Adipose tissue (tissue), 3 donors: Measurements from ENCODE around the gene PCDHA1. TPM values are rescaled to one million over a fixed set of nuclear protein-coding genes. Genes with fewer than 3 reads are reported as not detected.
"Not testable (repeated sequence)": the region's sequence is repeated elsewhere in the genome, so short reads cannot be mapped to it uniquely, and the experiment has no call there.

ENCODE experiments used
- H3K27ac ChIP-seq: one replicate; pipeline ENCODE4 v1.5.1; 2013; ENCODE audit warnings: low read depth, low read length
- WGBS, 3 donors: extraction: QIAGEN DNeasy Blood & Tissue Kit; methylation state at CpG; one replicate each; pipeline ENCODE4 v1.1.7; 2013; 5-methylcytosine and 5-hydroxymethylcytosine counted together
- polyA plus RNA-seq, 3 donors: library from polyadenylated mRNA; stranded (reverse); fragments of 200-250 nt; gene quantifications; one replicate each; pipeline ENCODE4 v1.2.3, GENCODE V29; 2013
- donor health status: healthy with polysubstance abuse.
- donor health status: Bipolar disorder and iron deficiency.
- donor health status: healthy.

Gene PCDHA1
- polyA plus RNA-seq, 3 donors, result 0.03 to 0.11 TPM; not detected in 1

DNA sequence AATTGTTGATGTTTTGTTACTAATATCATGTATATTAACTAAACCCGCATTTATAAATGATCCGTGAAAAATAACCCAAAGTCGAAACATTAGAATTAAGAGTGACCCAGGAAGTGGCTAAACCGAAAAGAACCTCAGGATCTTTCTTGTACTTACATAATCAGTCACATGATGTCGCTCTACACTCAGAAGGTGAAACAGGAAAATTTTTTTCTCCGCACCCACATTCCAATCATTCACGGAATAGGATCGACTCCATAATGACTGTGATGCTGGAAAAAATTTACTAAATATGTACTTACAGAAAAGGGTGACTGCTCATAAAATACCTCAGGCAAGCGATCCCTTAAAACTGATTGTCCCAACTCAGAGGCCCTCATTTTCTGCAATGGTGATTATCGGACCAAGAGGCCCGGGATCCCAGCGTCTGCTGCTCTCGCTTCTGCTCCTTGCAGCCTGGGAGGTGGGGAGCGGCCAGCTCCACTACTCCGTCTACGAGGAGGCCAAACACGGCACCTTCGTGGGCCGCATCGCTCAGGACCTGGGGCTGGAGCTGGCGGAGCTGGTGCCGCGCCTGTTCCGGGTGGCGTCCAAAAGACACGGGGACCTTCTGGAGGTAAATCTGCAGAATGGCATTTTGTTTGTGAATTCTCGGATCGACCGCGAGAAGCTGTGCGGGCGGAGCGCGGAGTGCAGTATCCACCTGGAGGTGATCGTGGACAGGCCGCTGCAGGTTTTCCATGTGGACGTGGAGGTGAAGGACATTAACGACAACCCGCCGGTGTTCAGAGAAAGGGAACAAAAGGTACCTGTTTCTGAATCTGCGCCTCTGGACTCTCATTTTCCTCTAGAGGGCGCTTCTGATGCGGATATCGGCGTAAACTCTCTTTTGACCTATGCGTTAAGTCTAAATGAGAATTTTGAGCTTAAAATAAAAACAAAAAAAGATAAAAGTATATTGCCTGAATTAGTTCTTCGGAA is 89.4 kb downstream of the PCDHA1 start, which contains the start of gene PCDHA12:
PCDHA12 (plus strand) TSS at position 224 of the 981 bp plus-strand sequence; CDS start at position 389, 165 bp downstream.
- no peak within 1 kb of the TSS for H3K27ac ChIP-seq

DNA sequence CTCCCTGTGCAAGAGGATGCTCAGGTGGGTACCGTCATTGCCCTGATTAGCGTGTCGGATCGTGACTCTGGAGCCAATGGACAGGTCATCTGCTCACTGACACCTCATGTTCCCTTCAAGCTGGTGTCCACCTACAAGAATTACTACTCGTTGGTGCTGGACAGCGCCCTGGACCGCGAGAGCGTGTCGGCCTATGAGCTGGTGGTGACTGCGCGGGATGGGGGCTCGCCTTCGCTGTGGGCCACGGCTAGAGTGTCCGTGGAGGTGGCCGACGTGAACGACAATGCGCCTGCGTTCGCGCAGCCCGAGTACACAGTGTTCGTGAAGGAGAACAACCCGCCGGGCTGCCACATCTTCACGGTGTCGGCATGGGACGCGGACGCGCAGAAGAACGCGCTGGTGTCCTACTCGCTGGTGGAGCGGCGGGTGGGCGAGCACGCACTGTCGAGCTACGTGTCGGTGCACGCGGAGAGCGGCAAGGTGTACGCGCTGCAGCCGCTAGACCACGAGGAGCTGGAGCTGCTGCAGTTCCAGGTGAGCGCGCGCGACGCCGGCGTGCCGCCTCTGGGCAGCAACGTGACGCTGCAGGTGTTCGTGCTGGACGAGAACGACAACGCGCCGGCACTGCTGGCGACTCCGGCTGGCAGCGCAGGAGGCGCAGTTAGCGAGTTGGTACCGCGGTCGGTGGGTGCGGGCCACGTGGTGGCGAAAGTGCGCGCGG is 90.8 kb downstream of the PCDHA1 start:
- WGBS, 3 donors, result 38 to 39% (median 38%) methylated on average over 80 of the region's 80 CpGs
- H3K27ac ChIP-seq, result not testable (repeated sequence)

More for the DNA sequence above, 89.4 kb downstream of the PCDHA1 start, which contains the start of gene PCDHA12:
- WGBS, 3 donors, result 14 to 20% (median 15%) methylated on average over 47 of the region's 47 CpGs

DNA sequence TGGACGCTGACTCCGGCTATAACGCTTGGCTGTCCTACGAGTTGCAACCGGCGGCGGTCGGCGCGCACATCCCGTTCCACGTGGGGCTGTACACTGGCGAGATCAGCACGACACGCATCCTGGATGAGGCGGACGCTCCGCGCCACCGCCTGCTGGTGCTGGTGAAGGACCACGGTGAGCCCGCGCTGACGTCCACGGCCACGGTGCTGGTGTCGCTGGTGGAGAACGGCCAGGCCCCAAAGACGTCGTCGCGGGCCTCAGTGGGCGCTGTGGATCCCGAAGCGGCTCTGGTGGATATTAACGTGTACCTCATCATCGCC is 91.3 kb downstream of the PCDHA1 start:
- 43 to 44% (median 44%) methylated on average over 26 to 37 of the region's 37 CpGs for WGBS, 3 donors

DNA sequence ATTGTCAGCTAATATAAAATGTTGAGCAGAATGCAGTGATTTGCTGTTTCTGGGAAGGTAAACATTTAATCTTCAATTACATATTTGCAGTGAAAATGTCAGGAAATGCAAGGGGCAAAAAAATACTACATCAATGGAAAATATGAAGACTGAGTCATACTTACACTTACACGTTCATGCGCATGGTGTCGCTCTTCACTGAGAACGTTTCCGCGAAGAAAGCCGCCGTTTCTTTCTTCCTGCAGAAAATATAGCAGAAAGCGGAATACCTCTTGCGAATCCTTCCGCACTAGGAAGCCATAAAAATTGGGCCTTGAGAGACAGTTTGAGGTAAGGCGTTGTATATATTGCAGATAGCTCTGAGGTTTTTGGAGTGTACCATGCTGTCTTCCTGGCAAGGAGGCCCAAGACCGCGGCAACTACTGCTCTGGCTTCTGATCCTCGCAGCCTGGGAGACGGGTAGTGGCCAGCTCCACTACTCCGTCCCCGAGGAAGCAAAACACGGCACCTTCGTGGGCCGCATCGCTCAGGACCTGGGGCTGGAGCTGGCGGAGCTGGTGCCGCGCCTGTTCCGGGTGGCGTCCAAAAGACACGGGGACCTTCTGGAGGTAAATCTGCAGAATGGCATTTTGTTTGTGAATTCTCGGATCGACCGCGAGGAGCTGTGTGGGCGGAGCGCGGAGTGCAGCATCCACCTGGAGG is 96.1 kb downstream of the PCDHA1 start, which contains the start of gene PCDHA13:
PCDHA13 (plus strand) TSS at position 236 of the 702 bp plus-strand sequence; CDS start at position 381, 145 bp downstream.
- no peak within 1 kb of the TSS for H3K27ac ChIP-seq
- 9 to 11% (median 10%) methylated on average over 31 to 33 of the region's 35 CpGs for WGBS, 3 donors

More for the DNA sequence above, 91.3 kb downstream of the PCDHA1 start:
- no peak overlapping the region for H3K27ac ChIP-seq

DNA sequence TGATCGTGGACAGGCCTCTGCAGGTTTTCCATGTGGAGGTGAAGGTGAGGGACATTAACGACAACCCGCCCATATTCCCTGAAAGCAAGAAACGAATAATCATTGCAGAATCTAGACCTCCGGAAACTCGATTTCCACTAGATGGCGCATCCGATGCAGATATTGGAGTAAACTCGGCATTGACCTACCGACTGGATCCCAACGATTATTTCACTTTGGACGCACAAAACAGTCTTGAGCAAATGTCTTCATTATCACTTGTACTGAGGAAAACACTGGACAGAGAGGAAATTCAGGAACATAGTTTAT is 96.6 kb downstream of the PCDHA1 start:
- no peak overlapping the region for H3K27ac ChIP-seq
- WGBS, 3 donors, result 12 to 16% (median 14%) methylated on average over 12 of the region's 12 CpGs

DNA sequence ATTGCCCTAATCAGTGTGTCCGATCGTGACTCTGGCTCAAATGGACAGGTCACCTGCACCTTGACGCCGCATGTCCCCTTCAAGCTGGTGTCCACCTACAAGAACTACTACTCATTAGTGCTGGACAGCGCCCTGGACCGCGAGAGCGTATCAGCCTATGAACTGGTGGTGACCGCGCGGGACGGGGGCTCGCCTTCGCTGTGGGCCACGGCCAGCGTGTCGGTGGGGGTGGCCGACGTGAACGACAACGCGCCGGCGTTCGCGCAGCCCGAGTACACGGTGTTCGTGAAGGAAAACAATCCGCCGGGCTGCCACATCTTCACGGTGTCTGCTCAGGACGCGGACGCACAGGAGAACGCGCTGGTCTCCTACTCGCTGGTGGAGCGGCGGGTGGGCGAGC is 97.4 kb downstream of the PCDHA1 start:
- no peak overlapping the region for H3K27ac ChIP-seq
- WGBS, 3 donors, result 37 to 42% (median 38%) methylated on average over 41 of the region's 41 CpGs

DNA sequence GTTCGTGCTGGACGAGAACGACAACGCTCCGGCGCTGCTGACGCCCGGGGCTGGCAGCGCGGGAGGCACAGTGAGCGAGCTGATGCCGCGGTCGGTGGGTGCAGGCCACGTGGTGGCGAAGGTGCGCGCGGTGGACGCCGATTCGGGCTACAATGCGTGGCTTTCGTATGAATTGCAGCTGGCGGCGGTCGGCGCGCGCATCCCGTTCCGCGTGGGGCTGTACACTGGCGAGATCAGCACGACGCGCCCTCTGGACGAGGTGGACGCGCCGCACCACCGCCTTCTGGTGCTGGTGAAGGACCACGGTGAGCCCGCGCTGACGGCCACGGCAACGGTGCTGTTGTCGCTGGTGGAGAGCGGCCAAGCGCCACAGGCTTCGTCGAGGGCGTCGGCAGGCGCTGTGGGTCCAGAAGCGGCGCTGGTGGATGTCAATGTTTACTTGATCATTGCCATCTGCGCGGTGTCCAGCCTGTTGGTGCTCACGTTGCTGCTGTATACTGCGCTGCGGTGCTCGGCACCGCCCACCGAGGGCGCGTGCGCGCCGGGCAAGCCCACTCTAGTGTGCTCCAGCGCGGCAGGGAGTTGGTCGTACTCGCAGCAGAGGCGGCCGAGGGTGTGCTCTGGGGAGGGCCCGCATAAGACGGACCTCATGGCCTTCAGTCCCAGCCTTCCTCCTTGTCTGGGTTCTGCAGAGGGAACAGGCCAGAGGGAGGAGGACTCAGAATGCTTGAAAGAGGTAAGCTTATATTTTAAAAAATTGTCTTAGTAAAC is 98.2 kb downstream of the PCDHA1 start:
- 30 to 41% (median 33%) methylated on average over 67 to 79 of the region's 79 CpGs for WGBS, 3 donors
- no peak overlapping the region for H3K27ac ChIP-seq

DNA sequence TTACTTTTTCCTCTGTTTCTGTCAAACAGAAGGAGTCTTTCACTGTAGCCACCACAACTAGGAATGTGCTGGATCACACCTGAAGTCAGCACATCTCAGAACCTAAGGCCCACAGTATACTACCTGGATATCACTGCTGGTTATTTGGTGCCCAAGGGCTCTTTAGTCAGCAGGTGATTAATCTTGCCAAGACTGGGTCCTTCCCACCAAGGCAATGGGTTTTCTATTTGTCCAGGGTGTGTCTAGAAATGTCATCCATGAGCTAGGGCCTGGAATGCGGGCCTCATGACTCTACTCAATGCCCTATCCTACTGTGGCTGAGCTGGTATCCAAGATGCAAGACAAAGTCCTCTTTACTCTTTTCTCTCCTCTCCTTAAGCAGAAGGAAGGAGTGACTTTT is 130.4 kb downstream of the PCDHA1 start:
- H3K27ac ChIP-seq, result no peak overlapping the region
- 70 to 85% (median 80%) methylated on average over 1 of the region's 1 CpG for WGBS, 3 donors

DNA sequence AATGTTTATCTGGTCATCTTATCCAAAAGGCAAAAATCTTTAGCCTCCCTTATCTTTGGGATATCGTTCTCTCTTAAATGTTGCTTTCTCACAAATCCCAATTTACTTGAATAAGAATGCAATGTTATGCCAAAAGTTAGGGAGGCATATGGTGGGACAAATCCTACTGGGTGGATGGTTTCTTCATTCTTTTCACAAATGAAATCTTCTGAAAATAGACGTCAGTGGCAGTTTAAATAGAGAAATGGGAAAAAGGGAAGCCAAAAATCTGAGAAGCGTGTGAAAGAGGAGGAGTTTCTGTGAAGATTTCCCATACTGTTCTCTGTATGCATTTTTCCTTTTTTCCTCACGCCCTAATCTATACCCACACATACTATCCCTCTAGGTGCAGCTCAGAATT is 137.7 kb downstream of the PCDHA1 start:
- no peak overlapping the region for H3K27ac ChIP-seq
- 62 to 67% (median 63%) methylated on average over 4 of the region's 4 CpGs for WGBS, 3 donors

DNA sequence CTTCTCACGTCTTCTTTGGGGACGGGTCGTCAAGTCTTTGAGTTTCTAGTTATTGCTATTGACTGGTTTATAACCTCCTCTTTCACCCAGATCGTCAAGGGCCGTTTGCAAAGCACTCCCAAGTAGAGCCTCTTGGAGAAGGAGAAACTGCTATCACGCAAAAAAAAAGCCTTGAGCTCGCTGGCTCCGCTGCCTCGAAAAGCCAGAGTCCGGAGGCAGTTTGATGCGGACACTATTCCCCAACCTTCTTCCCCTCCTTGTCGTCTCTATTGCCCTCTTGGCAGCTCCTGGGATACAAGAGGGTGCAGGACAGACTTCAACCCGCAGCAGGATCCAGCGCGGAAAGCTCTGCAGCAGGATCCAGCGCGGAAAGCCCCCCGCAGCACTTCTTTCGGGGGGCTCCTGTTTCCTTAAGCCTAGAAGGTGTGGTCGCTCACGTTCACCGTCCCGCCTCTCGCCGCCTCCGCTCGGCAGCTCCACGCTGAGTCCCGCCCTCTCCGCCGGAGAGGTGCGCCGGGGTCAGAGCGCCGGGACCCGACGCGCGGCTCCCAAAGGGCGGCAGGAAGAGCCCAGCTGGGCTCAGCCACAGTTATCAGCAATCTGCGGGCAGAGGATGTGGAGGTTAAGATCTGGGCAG is 140.0 kb downstream of the PCDHA1 start, which contains the start of gene PCDHAC1:
PCDHAC1 (plus strand) TSS at position 494 of the 637 bp plus-strand sequence. CDS start 594 bp downstream, outside the sequence.
- H3K27ac ChIP-seq, result no peak within 1 kb of the TSS
- 2 to 5% (median 3%) methylated on average over 41 of the region's 41 CpGs for WGBS, 3 donors

DNA sequence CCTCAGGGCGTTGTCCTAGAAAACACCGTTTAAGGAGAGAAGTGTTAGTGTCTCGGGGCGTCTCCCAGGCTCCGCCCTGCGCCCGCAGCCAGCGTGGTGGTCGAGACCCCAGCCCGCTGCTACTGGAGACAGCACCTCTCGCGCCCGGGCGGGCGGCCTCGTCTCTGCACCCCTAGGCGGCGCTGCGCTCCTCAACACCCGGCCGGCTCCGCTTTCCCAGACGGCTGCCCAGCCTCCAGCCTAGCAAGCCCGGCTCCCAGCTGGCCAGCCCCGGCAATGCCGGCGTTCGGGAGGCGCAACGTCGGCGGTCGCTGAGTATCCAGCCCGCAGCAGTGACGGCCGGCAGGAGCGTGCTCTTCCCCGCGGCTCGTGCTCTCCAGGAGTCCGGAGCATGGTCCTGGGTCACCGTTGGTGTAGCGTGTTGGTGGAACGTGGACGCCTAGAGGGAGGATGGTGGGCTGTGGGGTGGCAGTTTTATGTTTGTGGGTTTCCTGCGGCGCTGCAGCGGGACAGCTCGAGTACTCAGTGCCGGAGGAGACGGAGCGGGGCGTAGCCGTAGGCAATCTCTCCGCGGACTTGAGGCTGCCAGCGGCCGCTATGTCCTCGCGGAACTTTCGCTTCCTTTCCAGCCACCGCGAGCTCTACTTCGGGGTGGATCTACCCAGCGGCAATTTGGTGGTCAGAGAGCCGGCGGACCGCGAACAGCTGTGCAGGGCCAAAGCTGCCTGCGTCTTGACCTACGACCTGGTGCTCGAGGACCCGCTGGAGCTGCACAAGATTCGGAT is 140.7 kb downstream of the PCDHA1 start:
- H3K27ac ChIP-seq, result no peak overlapping the region
- WGBS, 3 donors, result 1 to 4% (median 2%) methylated on average over 73 to 74 of the region's 74 CpGs

DNA sequence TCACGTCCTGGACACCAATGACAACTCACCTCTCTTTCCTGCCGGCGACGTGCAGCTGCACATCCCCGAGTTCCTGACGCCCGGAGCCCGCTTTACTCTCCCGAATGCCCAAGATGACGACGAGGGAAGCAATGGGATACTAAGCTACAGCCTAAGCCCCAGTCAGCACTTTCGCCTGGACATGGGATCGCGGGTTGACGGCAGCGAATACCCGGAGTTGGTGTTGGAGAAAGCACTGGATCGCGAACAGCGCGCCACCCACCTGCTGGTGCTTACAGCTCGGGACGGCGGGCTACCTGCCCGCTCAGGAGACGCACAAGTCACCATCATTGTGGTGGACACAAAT is 141.3 kb downstream of the PCDHA1 start:
- no peak overlapping the region for H3K27ac ChIP-seq
- 6 to 10% (median 9%) methylated on average over 26 of the region's 26 CpGs for whole genome bisulfite sequencing, 3 donors

DNA sequence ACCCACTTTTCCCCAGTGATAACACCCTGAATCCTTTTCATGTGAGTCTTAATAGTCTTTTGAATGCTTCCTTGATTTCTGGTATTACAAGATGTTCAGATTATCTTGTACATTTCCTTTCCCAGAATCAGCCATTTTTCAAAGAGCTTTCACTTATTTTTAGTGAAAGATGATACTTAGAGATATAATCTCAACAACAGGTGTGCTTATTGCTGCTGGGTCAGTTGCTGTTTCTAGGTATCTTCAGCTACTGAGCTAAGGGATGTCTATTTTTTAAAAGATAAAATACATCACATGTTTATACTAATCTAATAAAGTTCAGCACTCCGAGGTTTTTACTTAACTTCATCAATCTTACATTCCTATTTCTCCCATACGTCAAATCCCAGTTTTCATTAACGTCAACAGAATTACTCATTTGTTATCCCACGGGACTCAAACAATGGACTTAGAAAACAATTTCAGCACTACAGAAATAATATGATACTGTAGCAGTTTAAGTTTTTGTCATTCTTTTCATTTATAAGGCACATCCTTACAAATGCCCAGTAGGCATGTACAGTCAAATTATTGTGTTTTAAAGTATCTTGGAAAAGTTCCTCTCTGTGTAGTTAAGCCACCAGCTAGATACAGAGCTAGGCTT is 149.1 kb downstream of the PCDHA1 start:
- WGBS, 3 donors, result 64 to 74% (median 71%) methylated on average over 4 of the region's 4 CpGs
- H3K27ac ChIP-seq, result no peak overlapping the region

DNA sequence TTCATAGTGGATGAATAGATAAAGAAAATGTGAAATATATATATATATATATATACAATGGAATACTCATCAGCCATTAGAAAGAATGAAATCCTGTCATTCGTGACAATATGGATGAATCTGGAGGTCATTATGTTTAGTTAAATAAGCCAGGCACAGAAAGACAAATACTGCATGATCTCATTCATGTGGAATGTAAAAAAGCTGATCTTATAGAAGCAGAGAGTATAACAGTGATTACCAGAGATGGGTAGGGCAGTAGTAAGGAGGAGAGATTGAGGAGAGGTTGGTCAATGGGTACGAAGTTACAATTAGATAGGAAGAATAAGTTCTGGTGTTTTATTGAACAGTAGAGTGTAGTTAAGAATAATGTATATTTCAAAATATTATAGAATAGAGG is 160.6 kb downstream of the PCDHA1 start:
- WGBS, 3 donors, result 27 to 59% (median 55%) methylated on average over 2 of the region's 2 CpGs
- H3K27ac ChIP-seq, result no peak overlapping the region

DNA sequence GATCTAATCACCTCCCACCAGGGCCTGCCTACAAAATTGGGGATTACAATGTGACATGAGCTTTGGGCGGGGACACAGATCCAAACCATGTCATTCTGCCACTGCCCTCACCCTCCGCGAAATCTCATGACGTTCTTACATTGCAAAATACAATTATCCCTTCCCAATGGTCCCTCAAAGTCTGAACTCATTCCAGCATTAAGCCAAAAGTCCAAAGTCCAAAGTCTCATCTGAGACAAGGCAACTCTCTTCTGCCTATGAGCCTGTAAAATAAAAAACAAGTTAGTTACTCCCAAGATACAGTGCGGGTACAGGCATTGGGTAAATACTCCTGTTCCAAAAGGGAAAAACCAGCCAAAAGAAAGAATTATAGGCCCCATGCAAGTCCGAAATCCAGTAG is 165.7 kb downstream of the PCDHA1 start:
- 72 to 86% (median 72%) methylated on average over 6 of the region's 6 CpGs for WGBS, 3 donors
- no peak overlapping the region for H3K27ac ChIP-seq

DNA sequence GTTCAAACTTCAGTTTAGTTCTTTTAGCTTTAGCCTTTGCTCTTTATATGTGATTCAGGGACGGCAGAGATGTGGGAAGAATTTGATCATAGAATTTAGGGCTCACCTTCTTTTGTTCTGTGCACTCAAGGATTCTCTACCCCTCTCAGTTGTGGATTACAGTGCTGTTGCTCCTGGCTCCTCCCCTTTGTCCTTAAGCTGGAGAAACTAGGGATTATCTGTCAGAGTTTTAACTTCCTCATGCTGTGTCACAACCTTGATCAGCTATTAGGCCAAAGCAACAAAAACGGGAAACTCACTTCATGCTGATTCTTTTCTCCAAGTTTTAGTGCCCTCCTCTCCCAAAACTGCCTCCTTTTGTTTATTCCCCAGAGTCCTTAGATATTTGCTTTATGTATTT is 167.3 kb downstream of the PCDHA1 start:
- H3K27ac ChIP-seq, result no peak overlapping the region
- WGBS, 3 donors, result 42 to 48% (median 43%) methylated on average over 2 of the region's 2 CpGs
